Measurements from ENCODE around the gene CST6.

CST6 gene, protein sequence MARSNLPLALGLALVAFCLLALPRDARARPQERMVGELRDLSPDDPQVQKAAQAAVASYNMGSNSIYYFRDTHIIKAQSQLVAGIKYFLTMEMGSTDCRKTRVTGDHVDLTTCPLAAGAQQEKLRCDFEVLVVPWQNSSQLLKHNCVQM

DNA sequence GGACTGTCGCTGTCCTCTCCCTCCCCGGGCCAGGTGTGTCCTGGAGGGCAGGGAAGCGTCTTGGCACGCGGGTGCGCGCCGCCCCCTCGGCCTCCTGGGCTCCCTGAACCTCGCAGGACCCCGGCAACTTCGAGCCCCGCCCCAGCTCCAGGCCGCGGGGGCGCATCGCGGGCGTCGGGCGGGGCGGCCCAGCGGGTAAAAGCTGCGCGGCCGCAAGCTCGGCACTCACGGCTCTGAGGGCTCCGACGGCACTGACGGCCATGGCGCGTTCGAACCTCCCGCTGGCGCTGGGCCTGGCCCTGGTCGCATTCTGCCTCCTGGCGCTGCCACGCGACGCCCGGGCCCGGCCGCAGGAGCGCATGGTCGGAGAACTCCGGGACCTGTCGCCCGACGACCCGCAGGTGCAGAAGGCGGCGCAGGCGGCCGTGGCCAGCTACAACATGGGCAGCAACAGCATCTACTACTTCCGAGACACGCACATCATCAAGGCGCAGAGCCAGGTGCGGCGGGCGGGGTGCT, at the start of gene CST6:
CST6 (plus strand) TSS at position 224 of the 519 bp plus-strand sequence; CDS start at position 261, 37 bp downstream.
- H3K27ac Mint-ChIP-seq = no peak within 1 kb of the TSS
- H3K36me3 Mint-ChIP-seq (ENCODE audit: low read depth) = no peaks in the 10 kb centered on the region
- no peak within 1 kb of the TSS for H3K4me3 Mint-ChIP-seq
- ATAC-seq (no peak), DNase-seq (no peak)
- H3K27me3 Mint-ChIP-seq = peaks cover 12% of the 10 kb centered on the region
- no peaks in the 10 kb centered on the region for H3K9me3 Mint-ChIP-seq
- H3K4me1 Mint-ChIP-seq = no peaks in the 10 kb centered on the region

- Mint-ChIP-seq H3K4me1 (peaks cover 38% of the 10 kb centered on the region), H3K36me3 (ENCODE audit: low read depth) (peaks cover 29% of the 10 kb centered on the region)
- DNase-seq = no peak
These were observed 49.7 kb upstream of the CST6 start for GRCh38 chr11:65962141-65962564.

DNA sequence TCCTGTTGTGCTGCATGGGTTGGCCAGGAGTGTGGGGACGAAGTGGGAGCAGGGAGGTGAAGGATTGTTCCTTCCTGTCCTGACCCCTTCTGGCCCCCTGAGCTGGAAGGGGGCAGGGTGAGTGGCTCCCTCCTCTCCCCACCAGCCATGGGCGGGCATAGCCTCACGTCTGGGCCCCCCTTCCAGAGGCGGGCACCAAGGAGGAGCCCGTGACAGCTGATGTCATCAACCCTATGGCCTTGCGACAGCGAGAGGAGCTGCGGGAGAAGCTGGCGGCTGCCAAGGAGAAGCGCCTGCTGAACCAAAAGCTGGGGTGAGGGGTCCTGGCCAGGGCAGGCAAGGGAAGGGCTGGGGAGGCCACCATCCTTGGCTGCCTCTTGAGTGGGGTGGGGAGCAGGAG, 46.9 kb upstream of the CST6 start:
- no peak overlapping the region for H3K27ac Mint-ChIP-seq
- H3K4me3 Mint-ChIP-seq = no peak overlapping the region
- H3K4me1 Mint-ChIP-seq = peaks cover 31% of the 10 kb centered on the region
- H3K36me3 Mint-ChIP-seq (ENCODE audit: low read depth) = peaks cover 42% of the 10 kb centered on the region
- no peak for ATAC-seq
- no peak for DNase-seq
- H3K9me3 Mint-ChIP-seq = no peaks in the 10 kb centered on the region
- peaks cover 2% of the 10 kb centered on the region for H3K27me3 Mint-ChIP-seq

More at GRCh38 chr11:65962141-65962564, 49.7 kb upstream of the CST6 start:
- Mint-ChIP-seq H3K4me3 (peak overlapping the region; percentile 91), H3K9me3 (no peaks in the 10 kb centered on the region), H3K27me3 (peaks cover 2% of the 10 kb centered on the region), H3K27ac (peak overlapping the region; percentile 87)
- no peak for ATAC-seq

DNA sequence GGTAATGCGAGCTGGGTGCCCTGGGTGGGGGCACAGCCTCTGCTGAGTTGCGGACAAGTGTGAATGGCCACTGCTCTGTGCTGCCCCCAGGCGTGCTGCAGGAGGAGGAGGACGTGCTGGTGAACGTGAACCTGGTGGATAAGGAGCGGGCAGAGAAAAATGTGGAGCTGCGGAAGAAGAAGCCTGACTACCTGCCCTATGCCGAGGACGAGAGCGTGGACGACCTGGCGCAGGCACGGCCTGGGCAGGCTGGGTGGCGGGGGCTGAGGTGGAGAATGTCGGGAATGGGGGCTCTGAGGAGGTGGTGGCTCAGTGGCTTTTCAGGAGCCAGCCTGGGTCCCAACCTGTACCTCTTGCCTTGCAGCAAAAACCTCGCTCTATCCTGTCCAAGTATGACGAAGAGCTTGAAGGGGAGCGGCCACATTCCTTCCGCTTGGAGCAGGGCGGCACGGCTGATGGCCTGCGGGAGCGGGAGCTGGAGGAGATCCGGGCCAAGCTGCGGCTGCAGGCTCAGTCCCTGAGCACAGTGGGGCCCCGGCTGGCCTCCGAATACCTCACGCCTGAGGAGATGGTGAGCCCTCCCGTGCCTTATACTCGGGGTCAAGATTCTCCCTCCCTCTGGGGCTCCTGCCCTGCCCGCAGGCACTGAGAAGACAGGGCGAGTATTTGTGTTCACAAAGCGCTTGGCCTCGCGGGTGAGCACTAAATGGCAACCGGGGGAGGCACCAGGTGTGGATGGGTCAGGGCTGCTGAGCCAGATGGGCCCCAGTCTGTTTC, 45.6 kb upstream of the CST6 start:
- ATAC-seq (no peak), DNase-seq (no peak)
- Mint-ChIP-seq H3K27ac (no peak overlapping the region), H3K27me3 (peaks cover 2% of the 10 kb centered on the region), H3K4me3 (no peak overlapping the region), H3K9me3 (no peaks in the 10 kb centered on the region), H3K36me3 (ENCODE audit: low read depth) (peaks cover 48% of the 10 kb centered on the region), H3K4me1 (peaks cover 29% of the 10 kb centered on the region)

DNA sequence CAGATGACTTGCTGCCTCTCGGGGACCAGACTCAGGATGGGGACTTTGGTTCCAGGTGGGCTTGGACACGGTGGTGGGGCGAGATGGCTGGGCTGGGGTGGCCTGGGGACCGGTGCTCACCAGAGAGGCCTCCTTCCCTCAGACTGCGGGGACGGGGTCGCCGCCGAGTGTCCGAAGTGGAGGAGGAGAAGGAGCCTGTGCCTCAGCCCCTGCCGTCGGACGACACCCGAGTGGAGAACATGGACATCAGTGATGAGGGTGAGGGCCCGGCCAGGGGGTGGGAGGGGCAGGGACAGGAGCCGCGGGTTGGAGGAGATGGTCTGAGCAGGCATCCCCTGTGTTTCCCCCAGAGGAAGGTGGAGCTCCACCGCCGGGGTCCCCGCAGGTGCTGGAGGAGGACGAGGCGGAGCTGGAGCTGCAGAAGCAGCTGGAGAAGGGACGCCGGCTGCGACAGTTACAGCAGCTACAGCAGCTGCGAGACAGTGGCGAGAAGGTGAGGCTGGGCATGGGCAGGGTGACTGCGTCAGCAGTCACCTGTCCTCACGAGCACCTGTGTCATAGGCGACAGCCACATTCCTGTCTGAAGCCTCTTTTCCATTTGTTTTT, 44.4 kb upstream of the CST6 start:
- no peaks in the 10 kb centered on the region for H3K9me3 Mint-ChIP-seq
- no peaks in the 10 kb centered on the region for H3K27me3 Mint-ChIP-seq
- H3K4me3 Mint-ChIP-seq = no peak overlapping the region
- DNase-seq = no peak
- ATAC-seq = no peak
- H3K36me3 Mint-ChIP-seq (ENCODE audit: low read depth) = peaks cover 44% of the 10 kb centered on the region
- H3K4me1 Mint-ChIP-seq = peaks cover 20% of the 10 kb centered on the region
- no peak overlapping the region for H3K27ac Mint-ChIP-seq

DNA sequence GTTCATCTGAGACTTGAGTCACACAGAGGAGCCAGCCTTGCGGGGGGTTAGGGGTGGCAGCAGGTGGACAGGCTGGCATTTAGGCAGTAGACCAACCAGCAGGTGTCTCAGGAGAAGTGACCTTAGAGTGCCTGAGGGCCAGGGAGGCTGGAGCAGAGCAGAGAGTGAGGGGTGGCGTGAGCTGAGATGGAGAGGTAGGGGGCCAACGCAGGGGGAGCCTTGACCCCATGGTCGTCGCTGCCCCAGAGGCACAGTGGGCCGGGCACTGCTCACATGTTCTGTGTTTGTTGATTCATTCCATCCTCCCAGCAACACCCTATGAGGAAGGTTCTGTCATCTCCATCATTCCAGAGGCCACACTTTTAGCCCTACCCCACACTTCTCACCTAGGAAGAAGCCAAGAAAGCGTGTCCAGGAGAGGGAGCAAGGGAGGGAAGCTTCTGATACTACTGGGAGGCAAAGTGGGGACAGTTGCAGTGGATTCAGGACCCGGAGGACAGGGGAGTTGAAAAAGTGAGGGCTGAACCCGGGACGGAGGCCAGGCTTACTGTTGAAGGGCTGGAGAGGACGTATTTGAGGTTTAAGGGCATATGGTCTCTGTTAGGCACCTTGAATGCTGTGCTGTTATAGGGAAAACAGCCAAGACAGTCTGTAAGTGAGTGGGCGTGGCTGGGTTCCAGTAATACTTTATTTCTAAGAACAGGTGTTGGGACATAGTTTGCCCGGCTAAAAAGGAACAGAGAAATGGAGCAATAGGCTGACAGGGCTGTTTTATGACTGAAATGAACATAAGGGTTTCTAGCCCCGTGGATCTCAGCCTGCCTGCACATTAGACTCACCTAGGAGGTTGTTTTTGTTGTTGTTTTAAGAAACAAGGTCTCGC, 43.0 kb upstream of the CST6 start:
- Mint-ChIP-seq H3K9me3 (no peaks in the 10 kb centered on the region), H3K27me3 (no peaks in the 10 kb centered on the region), H3K36me3 (ENCODE audit: low read depth) (peaks cover 43% of the 10 kb centered on the region), H3K4me1 (peaks cover 7% of the 10 kb centered on the region), H3K4me3 (no peak overlapping the region), H3K27ac (no peak overlapping the region)
- DNase-seq (no peak), ATAC-seq (no peak)

GRCh38 chr11:65972116-65972515, 39.7 kb upstream of the CST6 start:
- no peak for DNase-seq
- Mint-ChIP-seq H3K36me3 (ENCODE audit: low read depth) (peaks cover 37% of the 10 kb centered on the region), H3K4me3 (no peak overlapping the region), H3K27ac (no peak overlapping the region), H3K27me3 (no peaks in the 10 kb centered on the region), H3K9me3 (no peaks in the 10 kb centered on the region), H3K4me1 (peaks cover 5% of the 10 kb centered on the region)
- ATAC-seq = no peak

DNA sequence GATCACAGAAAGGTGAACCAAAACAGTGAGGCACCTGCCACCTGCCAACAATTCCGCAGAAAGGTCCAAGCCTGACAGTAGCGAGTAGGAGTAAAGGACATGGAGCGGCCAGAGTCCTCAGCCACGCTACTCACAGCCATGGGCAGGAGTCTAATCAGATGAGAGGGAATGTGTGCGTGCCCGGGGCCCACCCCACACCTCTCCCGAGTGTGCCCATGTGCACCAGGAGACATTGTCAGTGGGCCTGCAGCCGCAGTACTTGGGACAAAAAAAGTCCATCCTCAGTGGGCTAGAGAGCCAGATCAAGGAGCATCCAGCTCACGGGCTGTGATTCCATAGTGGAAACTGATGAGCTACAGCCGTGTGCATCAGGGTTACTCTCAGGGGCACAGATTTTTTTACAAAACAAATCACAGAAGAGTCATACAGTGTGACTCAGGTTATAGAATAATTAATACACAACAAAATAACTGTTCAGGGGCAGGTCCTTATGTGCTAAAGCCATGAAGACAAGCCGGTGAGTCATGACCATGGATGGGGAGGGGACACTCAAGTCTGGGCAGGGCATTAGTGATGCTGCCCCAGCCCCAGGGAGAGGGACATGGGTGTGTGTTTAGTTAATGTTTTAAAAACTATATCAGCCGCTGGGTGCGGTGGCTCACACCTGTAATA, 38.2 kb upstream of the CST6 start:
- Mint-ChIP-seq H3K4me1 (peaks cover 3% of the 10 kb centered on the region), H3K27me3 (no peaks in the 10 kb centered on the region), H3K9me3 (no peaks in the 10 kb centered on the region), H3K4me3 (no peak overlapping the region), H3K27ac (no peak overlapping the region), H3K36me3 (ENCODE audit: low read depth) (peaks cover 31% of the 10 kb centered on the region)
- ATAC-seq (peak; percentile 16), DNase-seq (no peak)

- H3K27me3 Mint-ChIP-seq = no peaks in the 10 kb centered on the region
- H3K9me3 Mint-ChIP-seq = no peaks in the 10 kb centered on the region
- H3K36me3 Mint-ChIP-seq (ENCODE audit: low read depth) = peaks cover 18% of the 10 kb centered on the region
- ATAC-seq (no peak), DNase-seq (no peak)
- no peaks in the 10 kb centered on the region for H3K4me1 Mint-ChIP-seq
- H3K4me3 Mint-ChIP-seq = no peak overlapping the region
- H3K27ac Mint-ChIP-seq = peak overlapping the region; percentile 26
These were observed 36.0 kb upstream of the CST6 start for GRCh38 chr11:65975771-65976170.

DNA sequence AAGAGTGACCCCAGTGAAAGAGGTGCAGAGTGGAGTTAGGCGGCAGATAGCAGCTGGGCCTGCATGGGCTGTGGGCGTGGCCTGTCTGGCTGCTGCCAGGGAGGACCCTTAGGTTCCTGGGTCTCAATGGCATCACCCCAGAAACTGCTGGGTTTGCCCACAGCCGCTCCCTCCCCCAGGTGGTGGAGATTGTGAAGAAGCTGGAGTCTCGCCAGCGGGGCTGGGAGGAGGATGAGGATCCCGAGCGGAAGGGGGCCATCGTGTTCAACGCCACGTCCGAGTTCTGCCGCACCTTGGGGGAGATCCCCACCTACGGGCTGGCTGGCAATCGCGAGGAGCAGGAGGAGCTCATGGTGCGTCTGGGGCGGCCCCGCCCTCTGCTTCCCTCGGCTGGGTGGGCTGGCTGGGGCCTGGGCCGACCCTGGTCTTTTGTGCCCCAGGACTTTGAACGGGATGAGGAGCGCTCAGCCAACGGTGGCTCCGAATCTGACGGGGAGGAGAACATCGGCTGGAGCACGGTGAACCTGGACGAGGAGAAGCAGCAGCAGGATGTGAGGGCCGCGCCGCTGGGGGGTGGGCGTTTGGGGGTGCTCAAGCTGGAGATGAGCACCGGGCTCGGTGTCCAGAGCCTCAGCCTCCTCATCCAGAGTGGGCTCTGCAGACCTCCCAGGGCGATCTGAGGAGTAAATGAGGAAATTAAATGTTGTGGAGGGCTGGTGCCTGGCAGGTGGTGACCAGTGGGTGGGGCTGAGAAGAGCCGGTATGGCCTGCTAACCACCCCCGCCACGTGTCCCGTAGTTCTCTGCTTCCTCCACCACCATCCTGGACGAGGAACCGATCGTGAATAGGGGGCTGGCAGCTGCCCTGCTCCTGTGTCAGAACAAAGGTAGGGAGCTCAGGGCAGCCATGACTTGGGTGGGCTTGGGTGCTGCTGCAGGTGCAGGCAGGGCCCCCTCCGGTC, 35.3 kb upstream of the CST6 start:
- H3K36me3 Mint-ChIP-seq (ENCODE audit: low read depth) = peaks cover 18% of the 10 kb centered on the region
- no peak overlapping the region for H3K27ac Mint-ChIP-seq
- no peak for ATAC-seq
- no peaks in the 10 kb centered on the region for H3K9me3 Mint-ChIP-seq
- DNase-seq = no peak
- no peak overlapping the region for H3K4me3 Mint-ChIP-seq
- H3K27me3 Mint-ChIP-seq = no peaks in the 10 kb centered on the region
- no peaks in the 10 kb centered on the region for H3K4me1 Mint-ChIP-seq

- Mint-ChIP-seq H3K27me3 (no peaks in the 10 kb centered on the region), H3K27ac (no peak overlapping the region), H3K9me3 (no peaks in the 10 kb centered on the region), H3K4me3 (no peak overlapping the region), H3K4me1 (no peaks in the 10 kb centered on the region), H3K36me3 (ENCODE audit: low read depth) (peaks cover 12% of the 10 kb centered on the region)
- ATAC-seq (no peak), DNase-seq (no peak)
These were observed 34.0 kb upstream of the CST6 start for GRCh38 chr11:65977621-65978390.

- Mint-ChIP-seq H3K27me3 (no peaks in the 10 kb centered on the region), H3K4me1 (no peaks in the 10 kb centered on the region), H3K27ac (no peak overlapping the region), H3K9me3 (no peaks in the 10 kb centered on the region), H3K4me3 (no peak overlapping the region), H3K36me3 (ENCODE audit: low read depth) (peaks cover 8% of the 10 kb centered on the region)
- DNase-seq = no peak
- ATAC-seq = no peak
These were observed 33.2 kb upstream of the CST6 start for GRCh38 chr11:65978391-65979238.
